Measurements from ENCODE around the gene SIRT1.

SIRT1 gene

GRCh38 chr10:67883710-67884312 is 645 bp upstream of the SIRT1 start:
- TF ChIP-seq CTCF (IDR thresholded peaks at IDR 0.05; ENCODE audit: low read depth, low read length) = no peak
- DNase-seq (ENCODE audit: extremely low read depth, low read depth) = no peak

- DNase-seq (ENCODE audit: extremely low read depth, low read depth) = peak; percentile 40
- TF ChIP-seq CTCF (IDR thresholded peaks at IDR 0.05; ENCODE audit: low read depth, low read length) = no peak
These were observed 600 bp downstream of the SIRT1 start for GRCh38 chr10:67884842-67885670.

GRCh38 chr10:67893637-67894036 is 9.2 kb downstream of the SIRT1 start:
- TF ChIP-seq CTCF (IDR thresholded peaks at IDR 0.05; ENCODE audit: low read depth, low read length) = no peak
- DNase-seq (ENCODE audit: extremely low read depth, low read depth) = no peak

GRCh38 chr10:67903581-67903980 is 19.1 kb downstream of the SIRT1 start:
- DNase-seq (ENCODE audit: extremely low read depth, low read depth) = no peak
- TF ChIP-seq CTCF (IDR thresholded peaks at IDR 0.05; ENCODE audit: low read depth, low read length) = no peak

GRCh38 chr10:67912331-67912946 is 28.0 kb downstream of the SIRT1 start:
- TF ChIP-seq CTCF (IDR thresholded peaks at IDR 0.05; ENCODE audit: low read depth, low read length) = no peak
- no peak for DNase-seq (ENCODE audit: extremely low read depth, low read depth)

GRCh38 chr10:67914777-67915340 is 30.4 kb downstream of the SIRT1 start:
- no peak for DNase-seq (ENCODE audit: extremely low read depth, low read depth)
- no peak for TF ChIP-seq CTCF (IDR thresholded peaks at IDR 0.05; ENCODE audit: low read depth, low read length)

- TF ChIP-seq CTCF (IDR thresholded peaks at IDR 0.05; ENCODE audit: low read depth, low read length) = no peak
- DNase-seq (ENCODE audit: extremely low read depth, low read depth) = no peak
These were observed 32.7 kb downstream of the SIRT1 start for GRCh38 chr10:67917169-67917568.

All from AG09319 (cell line).